ENCODE measurements around the gene ZCCHC14. TPM values are rescaled to one million over a fixed set of nuclear protein-coding genes. Genes with fewer than 3 reads are reported as not detected.

Gene ZCCHC14
- polyA plus RNA-seq, 2 of the 4 experiments (the other 2 are of a cell fraction) = 3.8 to 7.3 TPM

DNA sequence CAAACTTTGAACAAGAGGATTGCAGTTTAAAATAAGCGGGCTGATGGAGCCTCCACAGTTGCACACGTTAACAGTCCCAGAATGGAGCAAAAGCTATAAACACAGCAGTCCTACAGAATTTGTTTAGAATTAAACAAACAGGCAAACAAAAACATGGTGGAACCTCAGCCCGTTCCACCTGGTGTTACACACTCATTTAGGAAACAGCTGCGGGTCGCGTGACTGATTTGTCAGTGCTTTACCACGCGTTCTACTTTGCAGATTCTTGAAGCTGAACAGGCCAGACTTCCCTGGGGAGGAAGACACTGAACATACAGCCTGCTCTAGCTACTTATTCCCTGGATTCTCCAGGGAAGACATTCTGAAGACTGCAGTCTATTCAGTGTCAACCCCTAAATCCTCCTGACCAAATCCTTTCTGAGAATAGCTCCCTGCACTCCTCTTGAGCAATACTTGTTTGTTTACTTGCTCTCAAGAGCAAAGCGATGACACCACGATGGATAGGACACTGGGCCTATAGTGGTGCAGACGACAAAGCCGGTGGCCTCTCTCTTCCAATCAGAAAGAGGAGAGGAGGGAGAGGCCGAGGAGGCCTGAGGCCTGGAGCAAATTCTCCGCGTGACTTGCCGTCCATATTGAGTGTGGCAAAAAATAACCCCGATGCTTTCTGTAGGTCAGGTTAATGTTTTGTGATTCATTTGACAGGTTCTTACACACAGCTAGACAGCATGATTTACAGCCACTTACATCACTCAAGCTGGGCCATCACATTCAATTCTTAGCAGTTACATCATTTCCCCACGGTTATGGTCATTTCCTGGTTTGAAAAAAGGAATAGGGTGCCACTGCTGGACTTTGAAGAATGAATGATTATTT lies 104.6 kb downstream of the ZCCHC14 start (continued):
- TF ChIP-seq ZNF302 (CRISPR knock-in tag; IDR thresholded peaks at IDR 0.05) = no peak
- TF ChIP-seq, protein P1, sequence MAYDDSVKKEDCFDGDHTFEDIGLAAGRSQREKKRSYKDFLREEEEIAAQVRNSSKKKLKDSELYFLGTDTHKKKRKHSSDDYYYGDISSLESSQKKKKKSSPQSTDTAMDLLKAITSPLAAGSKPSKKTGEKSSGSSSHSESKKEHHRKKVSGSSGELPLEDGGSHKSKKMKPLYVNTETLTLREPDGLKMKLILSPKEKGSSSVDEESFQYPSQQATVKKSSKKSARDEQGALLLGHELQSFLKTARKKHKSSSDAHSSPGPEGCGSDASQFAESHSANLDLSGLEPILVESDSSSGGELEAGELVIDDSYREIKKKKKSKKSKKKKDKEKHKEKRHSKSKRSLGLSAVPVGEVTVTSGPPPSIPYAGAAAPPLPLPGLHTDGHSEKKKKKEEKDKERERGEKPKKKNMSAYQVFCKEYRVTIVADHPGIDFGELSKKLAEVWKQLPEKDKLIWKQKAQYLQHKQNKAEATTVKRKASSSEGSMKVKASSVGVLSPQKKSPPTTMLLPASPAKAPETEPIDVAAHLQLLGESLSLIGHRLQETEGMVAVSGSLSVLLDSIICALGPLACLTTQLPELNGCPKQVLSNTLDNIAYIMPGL (CRISPR knock-in tag; IDR thresholded peaks at IDR 0.05; ENCODE audit: borderline replicate concordance) = no peak
- no peak for TF ChIP-seq SMC3 (IDR thresholded peaks at IDR 0.05)
- no peak for TF ChIP-seq HOXB13 (CRISPR knock-in tag; IDR thresholded peaks at IDR 0.05; ENCODE audit: low read depth)
- TF ChIP-seq NFE2L2 (conservative IDR thresholded peaks at IDR 0.05; ENCODE audit: low read length) = no peak
- TF ChIP-seq, protein P2, sequence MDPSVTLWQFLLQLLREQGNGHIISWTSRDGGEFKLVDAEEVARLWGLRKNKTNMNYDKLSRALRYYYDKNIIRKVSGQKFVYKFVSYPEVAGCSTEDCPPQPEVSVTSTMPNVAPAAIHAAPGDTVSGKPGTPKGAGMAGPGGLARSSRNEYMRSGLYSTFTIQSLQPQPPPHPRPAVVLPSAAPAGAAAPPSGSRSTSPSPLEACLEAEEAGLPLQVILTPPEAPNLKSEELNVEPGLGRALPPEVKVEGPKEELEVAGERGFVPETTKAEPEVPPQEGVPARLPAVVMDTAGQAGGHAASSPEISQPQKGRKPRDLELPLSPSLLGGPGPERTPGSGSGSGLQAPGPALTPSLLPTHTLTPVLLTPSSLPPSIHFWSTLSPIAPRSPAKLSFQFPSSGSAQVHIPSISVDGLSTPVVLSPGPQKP (IDR thresholded peaks at IDR 0.05; ENCODE audit: low read depth, low read length) = no peak
- TF ChIP-seq ESRRA (IDR thresholded peaks at IDR 0.05; ENCODE audit: borderline replicate concordance, low read length) = peak; percentile 69; the same call in 1 of the 2 replicates
- TF ChIP-seq ZSCAN20 (CRISPR knock-in tag; IDR thresholded peaks at IDR 0.05) = no peak
- TF ChIP-seq EHF (CRISPR knock-in tag; IDR thresholded peaks at IDR 0.05) = no peak
- no peak for TF ChIP-seq EHMT2 (IDR thresholded peaks at IDR 0.05; ENCODE audit: low read depth)
- TF ChIP-seq, protein P3, sequence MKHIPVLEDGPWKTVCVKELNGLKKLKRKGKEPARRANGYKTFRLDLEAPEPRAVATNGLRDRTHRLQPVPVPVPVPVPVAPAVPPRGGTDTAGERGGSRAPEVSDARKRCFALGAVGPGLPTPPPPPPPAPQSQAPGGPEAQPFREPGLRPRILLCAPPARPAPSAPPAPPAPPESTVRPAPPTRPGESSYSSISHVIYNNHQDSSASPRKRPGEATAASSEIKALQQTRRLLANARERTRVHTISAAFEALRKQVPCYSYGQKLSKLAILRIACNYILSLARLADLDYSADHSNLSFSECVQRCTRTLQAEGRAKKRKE (CRISPR knock-in tag; IDR thresholded peaks at IDR 0.05; ENCODE audit: low read depth) = no peak
- no peak for TF ChIP-seq NPAS2 (CRISPR knock-in tag; IDR thresholded peaks at IDR 0.05; ENCODE audit: borderline replicate concordance)
- TF ChIP-seq TP53 (CRISPR knock-in tag; IDR thresholded peaks at IDR 0.05) = no peak
- no peak for TF ChIP-seq RCOR1 (IDR thresholded peaks at IDR 0.05; ENCODE audit: low read depth, low read length)
- no peak for TF ChIP-seq MYC (IDR thresholded peaks at IDR 0.05; ENCODE audit: borderline replicate concordance, low read length)
- peak; percentile 49 for TF ChIP-seq JUNB (IDR thresholded peaks at IDR 0.05)
- no peak for TF ChIP-seq SREBF2 (IDR thresholded peaks at IDR 0.05)
- TF ChIP-seq RNF2 (IDR thresholded peaks at IDR 0.05; ENCODE audit: borderline replicate concordance, low read depth) = no peak
- TF ChIP-seq EP300 (IDR thresholded peaks at IDR 0.05) = peak; percentile 44 to 51; a peak in 2 of 5 replicates
- TF ChIP-seq FOSB (CRISPR knock-in tag; IDR thresholded peaks at IDR 0.05) = no peak
- no peak for TF ChIP-seq CBX2 (IDR thresholded peaks at IDR 0.05; ENCODE audit: borderline replicate concordance, low read depth)
- peak; percentile 73 to 81; a peak in 2 of 5 replicates for TF ChIP-seq JUN (IDR thresholded peaks at IDR 0.05)
- TF ChIP-seq, protein P4, sequence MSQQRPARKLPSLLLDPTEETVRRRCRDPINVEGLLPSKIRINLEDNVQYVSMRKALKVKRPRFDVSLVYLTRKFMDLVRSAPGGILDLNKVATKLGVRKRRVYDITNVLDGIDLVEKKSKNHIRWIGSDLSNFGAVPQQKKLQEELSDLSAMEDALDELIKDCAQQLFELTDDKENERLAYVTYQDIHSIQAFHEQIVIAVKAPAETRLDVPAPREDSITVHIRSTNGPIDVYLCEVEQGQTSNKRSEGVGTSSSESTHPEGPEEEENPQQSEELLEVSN (IDR thresholded peaks at IDR 0.05; ENCODE audit: borderline replicate concordance, low read depth) = no peak
- TF ChIP-seq ZFP36 (IDR thresholded peaks at IDR 0.05; ENCODE audit: borderline replicate concordance, partially characterized antibody) = no peak
- TF ChIP-seq POLR2AphosphoS2 (conservative IDR thresholded peaks at IDR 0.05; ENCODE audit: low read length) = no peak
- peak; percentile 47; the same call in 1 of the 2 replicates for TF ChIP-seq GATA3 (IDR thresholded peaks at IDR 0.05; ENCODE audit: borderline replicate concordance)
- TF ChIP-seq HDAC2 (IDR thresholded peaks at IDR 0.05) = no peak
- TF ChIP-seq, protein P5, sequence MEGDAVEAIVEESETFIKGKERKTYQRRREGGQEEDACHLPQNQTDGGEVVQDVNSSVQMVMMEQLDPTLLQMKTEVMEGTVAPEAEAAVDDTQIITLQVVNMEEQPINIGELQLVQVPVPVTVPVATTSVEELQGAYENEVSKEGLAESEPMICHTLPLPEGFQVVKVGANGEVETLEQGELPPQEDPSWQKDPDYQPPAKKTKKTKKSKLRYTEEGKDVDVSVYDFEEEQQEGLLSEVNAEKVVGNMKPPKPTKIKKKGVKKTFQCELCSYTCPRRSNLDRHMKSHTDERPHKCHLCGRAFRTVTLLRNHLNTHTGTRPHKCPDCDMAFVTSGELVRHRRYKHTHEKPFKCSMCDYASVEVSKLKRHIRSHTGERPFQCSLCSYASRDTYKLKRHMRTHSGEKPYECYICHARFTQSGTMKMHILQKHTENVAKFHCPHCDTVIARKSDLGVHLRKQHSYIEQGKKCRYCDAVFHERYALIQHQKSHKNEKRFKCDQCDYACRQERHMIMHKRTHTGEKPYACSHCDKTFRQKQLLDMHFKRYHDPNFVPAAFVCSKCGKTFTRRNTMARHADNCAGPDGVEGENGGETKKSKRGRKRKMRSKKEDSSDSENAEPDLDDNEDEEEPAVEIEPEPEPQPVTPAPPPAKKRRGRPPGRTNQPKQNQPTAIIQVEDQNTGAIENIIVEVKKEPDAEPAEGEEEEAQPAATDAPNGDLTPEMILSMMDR (IDR thresholded peaks at IDR 0.05) = no peak
- TF ChIP-seq BHLHE40 (IDR thresholded peaks at IDR 0.05; ENCODE audit: low read depth, low read length) = no peak
- TF ChIP-seq, protein P6, sequence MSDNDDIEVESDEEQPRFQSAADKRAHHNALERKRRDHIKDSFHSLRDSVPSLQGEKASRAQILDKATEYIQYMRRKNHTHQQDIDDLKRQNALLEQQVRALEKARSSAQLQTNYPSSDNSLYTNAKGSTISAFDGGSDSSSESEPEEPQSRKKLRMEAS (IDR thresholded peaks at IDR 0.05) = peak; percentile 82
- no peak for TF ChIP-seq PHF8 (IDR thresholded peaks at IDR 0.05; ENCODE audit: borderline replicate concordance, low read depth)
- no peak for TF ChIP-seq FOXS1 (CRISPR knock-in tag; IDR thresholded peaks at IDR 0.05)
- TF ChIP-seq HEYL (CRISPR knock-in tag; IDR thresholded peaks at IDR 0.05) = no peak
- TF ChIP-seq RFX5 (IDR thresholded peaks at IDR 0.05) = peak; percentile 67; the same call in 1 of the 2 replicates
- TF ChIP-seq ZC3H11A (IDR thresholded peaks at IDR 0.05) = no peak; the same call in 1 of the 2 replicates
- no peak; the same call in 1 of the 2 replicates for TF ChIP-seq FOSL2 (IDR thresholded peaks at IDR 0.05)
- TF ChIP-seq FOSL2 (CRISPR knock-in tag; IDR thresholded peaks at IDR 0.05) = peak; percentile 83

All from A549 (cell line).